ENCODE measurements around the gene CCDC148.

- TF ChIP-seq, protein P1, sequence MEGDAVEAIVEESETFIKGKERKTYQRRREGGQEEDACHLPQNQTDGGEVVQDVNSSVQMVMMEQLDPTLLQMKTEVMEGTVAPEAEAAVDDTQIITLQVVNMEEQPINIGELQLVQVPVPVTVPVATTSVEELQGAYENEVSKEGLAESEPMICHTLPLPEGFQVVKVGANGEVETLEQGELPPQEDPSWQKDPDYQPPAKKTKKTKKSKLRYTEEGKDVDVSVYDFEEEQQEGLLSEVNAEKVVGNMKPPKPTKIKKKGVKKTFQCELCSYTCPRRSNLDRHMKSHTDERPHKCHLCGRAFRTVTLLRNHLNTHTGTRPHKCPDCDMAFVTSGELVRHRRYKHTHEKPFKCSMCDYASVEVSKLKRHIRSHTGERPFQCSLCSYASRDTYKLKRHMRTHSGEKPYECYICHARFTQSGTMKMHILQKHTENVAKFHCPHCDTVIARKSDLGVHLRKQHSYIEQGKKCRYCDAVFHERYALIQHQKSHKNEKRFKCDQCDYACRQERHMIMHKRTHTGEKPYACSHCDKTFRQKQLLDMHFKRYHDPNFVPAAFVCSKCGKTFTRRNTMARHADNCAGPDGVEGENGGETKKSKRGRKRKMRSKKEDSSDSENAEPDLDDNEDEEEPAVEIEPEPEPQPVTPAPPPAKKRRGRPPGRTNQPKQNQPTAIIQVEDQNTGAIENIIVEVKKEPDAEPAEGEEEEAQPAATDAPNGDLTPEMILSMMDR (IDR thresholded peaks at IDR 0.05): no peak
- TF ChIP-seq POLR2A (IDR thresholded peaks at IDR 0.05): no peak
Observed at GRCh38 chr2:158325782-158326340, 130.7 kb downstream of the CCDC148 start.

All from testis (tissue), 2 donors.